Stimulated activated naive CD8-positive, alpha-beta T cell treated with anti-CD3 and anti-CD28 coated beads, Interleukin-15, Interleukin-2, amounts not matched to agents 100 ng/mL and 50 ng/mL, for 24 hours (primary cell): ENCODE data around the gene APOBEC3G.

Experiments
- H3K27ac Mint-ChIP-seq: one replicate; pipeline ENCODE4 v1.8.0; 2021; ENCODE audit warnings: mild to moderate bottlenecking, mixed read lengths
- H3K27me3 Mint-ChIP-seq: one replicate; pipeline ENCODE4 v1.8.0; 2021; ENCODE audit warnings: mixed read lengths
- H3K36me3 Mint-ChIP-seq: one replicate; pipeline ENCODE4 v1.8.0; 2021; ENCODE audit warnings: low read depth, mixed read lengths
- H3K4me1 Mint-ChIP-seq: one replicate; pipeline ENCODE4 v1.8.0; 2021; ENCODE audit warnings: low read depth, mixed read lengths
- H3K4me3 Mint-ChIP-seq: one replicate; pipeline ENCODE4 v1.8.0; 2021; ENCODE audit warnings: mild to moderate bottlenecking, mixed read lengths
- H3K9me3 Mint-ChIP-seq: one replicate; pipeline ENCODE4 v1.8.0; 2021; ENCODE audit warnings: mixed read lengths

Gene APOBEC3G

DNA sequence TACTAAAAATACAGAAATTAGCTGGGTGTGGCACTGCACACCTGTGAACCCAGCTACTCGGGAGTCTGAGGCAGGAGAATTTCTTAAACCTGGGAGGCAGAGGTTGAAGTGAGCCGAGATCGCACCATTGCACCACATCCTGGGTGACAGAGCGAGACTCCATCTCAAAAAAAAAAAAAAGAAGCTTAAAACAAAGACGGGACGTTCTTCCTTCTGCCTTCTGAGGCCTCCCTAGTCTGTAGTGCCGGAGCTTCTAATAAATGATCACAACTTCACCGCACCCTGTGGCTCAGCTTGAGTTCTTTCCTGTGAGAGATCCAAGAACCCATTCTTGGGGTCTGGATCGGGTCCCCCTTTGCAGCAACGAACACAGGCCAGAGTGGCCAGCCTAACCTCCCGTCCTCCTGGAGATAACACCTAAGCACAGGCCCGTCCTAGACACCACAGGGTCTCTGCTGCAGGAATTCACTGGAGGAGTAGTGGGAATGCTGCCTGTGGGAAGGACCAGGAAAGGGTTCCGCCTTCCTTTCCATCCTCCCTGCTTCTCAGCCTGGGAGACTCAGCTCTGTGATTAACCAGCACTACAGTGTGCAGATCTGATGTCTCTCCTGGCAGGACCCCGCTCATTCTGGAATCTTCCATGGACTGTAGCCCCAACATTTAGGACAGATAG, 17.8 kb downstream of the APOBEC3G start:
- H3K36me3 Mint-ChIP-seq = no peaks in the 10 kb centered on the region
- peaks cover 92% of the 10 kb centered on the region for H3K4me1 Mint-ChIP-seq
- no peaks in the 10 kb centered on the region for H3K27me3 Mint-ChIP-seq
- H3K4me3 Mint-ChIP-seq = no peak overlapping the region
- H3K9me3 Mint-ChIP-seq = no peaks in the 10 kb centered on the region
- peak overlapping the region; percentile 88 for H3K27ac Mint-ChIP-seq

DNA sequence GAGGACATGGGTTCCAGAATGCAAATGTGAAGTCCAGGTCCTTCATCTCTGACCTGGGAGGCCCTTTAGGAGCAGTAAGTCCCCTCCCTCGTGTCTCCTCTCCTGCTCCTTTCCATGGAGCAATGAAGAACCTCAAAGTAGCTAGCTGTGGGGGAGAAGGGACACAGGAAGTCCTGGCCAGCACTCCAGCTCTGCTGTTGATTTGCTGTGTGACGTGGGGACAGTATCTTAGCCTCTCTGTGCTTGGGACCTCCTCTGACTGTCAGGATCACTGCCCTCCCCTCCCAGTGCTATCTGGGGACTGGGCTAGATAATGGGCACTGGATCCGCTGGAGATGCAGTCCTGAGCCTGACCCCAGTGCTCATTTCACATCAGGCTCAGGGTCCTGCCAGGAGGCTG, 18.9 kb downstream of the APOBEC3G start:
- Mint-ChIP-seq H3K4me1 (peaks cover 92% of the 10 kb centered on the region), H3K27ac (peak overlapping the region; percentile 49), H3K27me3 (no peaks in the 10 kb centered on the region), H3K36me3 (no peaks in the 10 kb centered on the region), H3K9me3 (no peaks in the 10 kb centered on the region), H3K4me3 (no peak overlapping the region)

DNA sequence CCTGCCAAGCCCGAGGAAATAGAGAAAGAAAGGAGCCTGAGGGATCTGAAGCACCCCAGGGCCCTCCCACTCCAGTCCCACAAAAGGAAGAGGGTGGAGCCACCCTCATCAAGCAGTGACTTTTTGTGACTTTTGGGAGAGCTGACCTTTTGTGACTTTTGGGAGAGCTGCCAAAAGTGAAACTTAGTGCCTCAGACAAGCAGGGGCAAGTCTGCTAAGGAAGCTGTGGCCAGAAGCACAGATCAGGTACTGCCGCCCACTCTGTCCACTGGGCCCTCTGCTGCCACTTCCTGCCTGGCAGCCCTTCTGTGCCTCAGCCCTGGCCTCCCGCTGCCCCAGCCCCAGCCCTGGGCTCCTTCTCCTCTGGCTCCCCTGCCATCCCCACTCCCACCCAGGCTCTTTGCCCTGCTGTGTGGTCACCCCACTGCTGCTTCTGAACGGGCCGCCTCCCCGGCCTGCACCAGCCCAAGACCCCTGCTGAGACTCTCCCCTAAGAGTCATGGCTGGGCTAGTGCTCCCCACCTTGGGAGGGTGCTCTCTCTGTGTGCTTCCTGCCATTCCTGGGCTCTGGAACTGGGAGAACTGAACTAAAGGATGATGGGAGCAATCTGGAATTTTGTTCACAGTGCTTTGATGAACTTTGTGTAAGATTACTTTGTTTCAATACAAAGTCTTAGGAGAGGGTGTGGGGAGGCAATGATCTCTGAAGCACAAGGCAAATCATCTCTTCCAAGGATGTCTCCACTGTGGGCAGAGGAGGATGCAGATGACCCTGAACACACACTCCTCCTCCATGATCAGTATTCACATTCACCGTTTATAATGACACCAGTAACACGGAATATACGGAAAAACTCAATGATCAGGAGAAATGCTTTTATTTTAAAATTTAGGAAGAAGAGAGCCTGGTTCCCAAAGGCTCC, 20.3 kb downstream of the APOBEC3G start, which contains the start of gene APOBEC3H:
TSS of gene APOBEC3H (plus strand) at position 147 of the 923 bp plus-strand sequence. CDS start 3,035 bp downstream, outside the sequence.
- Mint-ChIP-seq H3K27me3 (no peaks in the 10 kb centered on the region), H3K27ac (peak within 1 kb of the TSS; percentile 95), H3K4me1 (peaks cover 81% of the 10 kb centered on the region), H3K9me3 (no peaks in the 10 kb centered on the region), H3K36me3 (no peaks in the 10 kb centered on the region), H3K4me3 (peak within 1 kb of the TSS; percentile 81)

DNA sequence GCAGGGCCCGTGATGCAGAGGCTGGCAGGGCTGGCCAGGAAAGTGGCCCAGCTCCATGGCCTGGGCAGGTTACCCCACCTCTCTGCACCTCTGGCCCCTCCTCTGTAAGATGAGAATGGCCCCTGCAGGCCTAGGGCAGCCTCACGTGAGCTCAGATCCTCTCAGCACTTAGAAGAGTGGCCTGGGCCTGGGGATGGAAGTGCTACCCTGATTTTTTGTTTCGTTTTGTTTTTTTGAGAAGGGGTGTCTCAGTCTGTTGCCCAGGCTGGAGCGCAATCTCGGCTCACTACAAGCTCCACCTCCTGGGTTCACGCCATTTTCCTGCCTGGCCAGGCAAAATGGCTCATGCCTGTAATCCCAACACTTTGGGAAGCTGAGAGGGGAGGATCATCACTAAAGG, 21.0 kb downstream of the APOBEC3G start:
- Mint-ChIP-seq H3K4me1 (peaks cover 74% of the 10 kb centered on the region), H3K27me3 (no peaks in the 10 kb centered on the region), H3K4me3 (peak overlapping the region; percentile 81), H3K36me3 (no peaks in the 10 kb centered on the region), H3K27ac (peak overlapping the region; percentile 95), H3K9me3 (no peaks in the 10 kb centered on the region)

DNA sequence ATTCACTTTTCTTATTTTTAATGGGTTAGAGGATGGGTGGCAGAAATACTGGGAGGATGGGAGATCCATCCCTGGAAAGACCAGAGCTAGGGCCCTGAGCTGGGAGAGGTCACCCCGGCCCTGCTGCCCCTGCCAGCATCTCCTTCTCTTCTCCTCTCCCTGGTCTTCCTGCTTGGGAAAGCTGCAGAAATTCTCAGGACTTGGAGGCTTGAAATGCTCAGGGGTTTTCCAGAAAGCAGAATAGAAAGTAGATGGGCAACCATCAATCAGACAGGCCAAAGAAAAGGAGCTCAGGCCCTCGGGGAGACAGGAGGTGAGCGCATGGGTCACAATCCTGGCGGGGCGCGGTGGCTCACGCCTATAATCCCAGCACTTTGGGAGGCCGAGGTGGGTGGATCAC, 21.5 kb downstream of the APOBEC3G start:
- Mint-ChIP-seq H3K27ac (peak overlapping the region; percentile 95), H3K4me3 (peak overlapping the region; percentile 66)

DNA sequence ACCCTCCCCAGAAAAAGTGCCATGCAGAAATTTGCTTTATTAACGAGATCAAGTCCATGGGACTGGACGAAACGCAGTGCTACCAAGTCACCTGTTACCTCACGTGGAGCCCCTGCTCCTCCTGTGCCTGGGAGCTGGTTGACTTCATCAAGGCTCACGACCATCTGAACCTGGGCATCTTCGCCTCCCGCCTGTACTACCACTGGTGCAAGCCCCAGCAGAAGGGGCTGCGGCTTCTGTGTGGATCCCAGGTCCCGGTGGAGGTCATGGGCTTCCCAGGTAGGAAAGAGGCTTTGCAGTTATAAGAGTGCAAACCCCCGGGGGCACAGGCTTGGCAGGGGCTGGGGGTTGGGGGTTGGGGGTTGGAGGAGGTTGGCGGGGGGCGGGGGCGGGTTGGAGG, 24.2 kb downstream of the APOBEC3G start:
- H3K27ac Mint-ChIP-seq = no peak overlapping the region
- H3K27me3 Mint-ChIP-seq = no peaks in the 10 kb centered on the region
- peaks cover 50% of the 10 kb centered on the region for H3K4me1 Mint-ChIP-seq
- H3K36me3 Mint-ChIP-seq = no peaks in the 10 kb centered on the region
- H3K4me3 Mint-ChIP-seq = no peak overlapping the region
- no peaks in the 10 kb centered on the region for H3K9me3 Mint-ChIP-seq

More for the DNA sequence above, 21.5 kb downstream of the APOBEC3G start:
- Mint-ChIP-seq H3K4me1 (peaks cover 72% of the 10 kb centered on the region), H3K27me3 (no peaks in the 10 kb centered on the region), H3K9me3 (no peaks in the 10 kb centered on the region), H3K36me3 (no peaks in the 10 kb centered on the region)

DNA sequence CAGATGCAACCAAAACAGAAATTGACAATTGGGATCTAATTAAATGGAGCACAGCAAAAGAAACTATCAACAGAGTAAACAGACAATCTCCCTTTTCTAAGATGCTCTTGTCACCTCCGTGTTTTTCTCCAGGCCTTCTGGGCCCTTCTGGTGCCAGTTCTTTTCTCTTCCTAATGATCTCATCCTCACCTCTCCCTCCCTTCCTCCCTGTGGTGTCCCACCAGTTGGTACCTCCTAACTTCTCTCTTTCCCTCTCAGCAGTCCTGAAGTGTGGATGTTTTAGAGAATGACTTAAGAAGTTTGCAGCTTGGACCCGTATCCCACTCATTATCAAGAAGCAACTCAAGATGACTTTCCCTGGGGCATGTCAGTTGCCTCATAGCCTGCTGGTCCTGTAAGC, 26.4 kb downstream of the APOBEC3G start:
- Mint-ChIP-seq H3K4me1 (peaks cover 35% of the 10 kb centered on the region), H3K4me3 (no peak overlapping the region), H3K36me3 (no peaks in the 10 kb centered on the region), H3K27ac (peak overlapping the region; percentile 63), H3K9me3 (no peaks in the 10 kb centered on the region), H3K27me3 (no peaks in the 10 kb centered on the region)

DNA sequence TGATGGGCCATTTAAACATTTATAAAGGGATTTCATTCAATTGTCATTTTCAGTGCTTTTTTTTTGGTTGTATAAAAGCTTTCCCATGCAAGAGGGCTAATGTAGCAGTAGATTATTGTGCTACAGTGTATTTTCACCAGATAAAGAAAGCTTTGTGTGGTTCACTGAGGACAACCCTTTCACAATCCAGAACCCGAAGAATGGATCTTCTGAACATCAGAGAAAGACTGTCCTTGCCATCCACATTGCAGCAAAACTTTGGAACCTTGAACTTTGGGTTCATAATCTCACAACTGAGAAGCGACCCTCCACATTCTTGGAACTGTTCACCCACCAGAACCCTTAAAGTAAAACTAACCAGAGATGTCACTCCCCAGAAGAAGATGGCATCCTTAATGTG, 29.3 kb downstream of the APOBEC3G start:
- Mint-ChIP-seq H3K9me3 (no peaks in the 10 kb centered on the region), H3K4me3 (no peak overlapping the region), H3K4me1 (peaks cover 16% of the 10 kb centered on the region), H3K27ac (no peak overlapping the region), H3K36me3 (no peaks in the 10 kb centered on the region), H3K27me3 (no peaks in the 10 kb centered on the region)

DNA sequence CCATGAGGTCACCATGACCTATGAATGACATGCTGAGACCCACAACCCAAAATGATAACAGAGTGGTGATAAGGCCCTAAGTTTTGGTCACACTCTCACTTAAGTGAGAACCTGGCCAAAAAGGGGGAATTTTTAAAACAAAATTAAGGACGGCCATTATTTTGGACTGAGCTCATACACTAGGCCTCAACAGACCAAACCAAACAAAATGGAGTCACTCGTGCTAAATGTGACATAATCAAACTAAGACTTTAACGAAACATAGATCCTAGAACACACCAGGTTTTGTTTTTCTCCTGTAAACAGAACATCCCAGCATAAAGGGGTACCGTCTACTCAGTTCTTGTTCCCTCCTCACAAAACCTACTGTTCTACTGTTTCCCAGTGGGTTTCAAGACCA, 31.4 kb downstream of the APOBEC3G start:
- Mint-ChIP-seq H3K36me3 (no peaks in the 10 kb centered on the region), H3K9me3 (no peaks in the 10 kb centered on the region), H3K4me3 (no peak overlapping the region), H3K27ac (no peak overlapping the region), H3K27me3 (no peaks in the 10 kb centered on the region), H3K4me1 (peaks cover 20% of the 10 kb centered on the region)

DNA sequence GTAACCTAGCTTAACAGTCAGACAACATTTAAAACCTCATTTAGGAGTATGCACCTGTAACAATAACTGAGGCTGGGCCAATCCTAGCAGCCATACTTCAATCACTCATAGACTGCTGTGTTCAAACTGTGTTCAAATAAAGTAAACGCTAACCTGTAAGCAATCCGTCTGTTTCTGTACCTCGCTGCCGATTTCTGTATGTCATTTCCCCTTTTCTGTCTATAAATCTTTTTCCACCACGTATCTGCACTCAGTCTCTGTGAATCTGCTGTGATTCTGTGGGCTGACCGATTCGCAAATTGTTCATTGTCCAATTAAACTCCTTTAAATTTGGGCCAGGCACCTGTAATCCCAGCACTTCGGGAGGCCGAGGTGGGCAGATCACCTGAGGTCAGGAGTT, 32.3 kb downstream of the APOBEC3G start:
- H3K36me3 Mint-ChIP-seq = no peaks in the 10 kb centered on the region
- H3K27me3 Mint-ChIP-seq = no peaks in the 10 kb centered on the region
- H3K27ac Mint-ChIP-seq = no peak overlapping the region
- no peaks in the 10 kb centered on the region for H3K9me3 Mint-ChIP-seq
- H3K4me1 Mint-ChIP-seq = peaks cover 29% of the 10 kb centered on the region
- H3K4me3 Mint-ChIP-seq = no peak overlapping the region

DNA sequence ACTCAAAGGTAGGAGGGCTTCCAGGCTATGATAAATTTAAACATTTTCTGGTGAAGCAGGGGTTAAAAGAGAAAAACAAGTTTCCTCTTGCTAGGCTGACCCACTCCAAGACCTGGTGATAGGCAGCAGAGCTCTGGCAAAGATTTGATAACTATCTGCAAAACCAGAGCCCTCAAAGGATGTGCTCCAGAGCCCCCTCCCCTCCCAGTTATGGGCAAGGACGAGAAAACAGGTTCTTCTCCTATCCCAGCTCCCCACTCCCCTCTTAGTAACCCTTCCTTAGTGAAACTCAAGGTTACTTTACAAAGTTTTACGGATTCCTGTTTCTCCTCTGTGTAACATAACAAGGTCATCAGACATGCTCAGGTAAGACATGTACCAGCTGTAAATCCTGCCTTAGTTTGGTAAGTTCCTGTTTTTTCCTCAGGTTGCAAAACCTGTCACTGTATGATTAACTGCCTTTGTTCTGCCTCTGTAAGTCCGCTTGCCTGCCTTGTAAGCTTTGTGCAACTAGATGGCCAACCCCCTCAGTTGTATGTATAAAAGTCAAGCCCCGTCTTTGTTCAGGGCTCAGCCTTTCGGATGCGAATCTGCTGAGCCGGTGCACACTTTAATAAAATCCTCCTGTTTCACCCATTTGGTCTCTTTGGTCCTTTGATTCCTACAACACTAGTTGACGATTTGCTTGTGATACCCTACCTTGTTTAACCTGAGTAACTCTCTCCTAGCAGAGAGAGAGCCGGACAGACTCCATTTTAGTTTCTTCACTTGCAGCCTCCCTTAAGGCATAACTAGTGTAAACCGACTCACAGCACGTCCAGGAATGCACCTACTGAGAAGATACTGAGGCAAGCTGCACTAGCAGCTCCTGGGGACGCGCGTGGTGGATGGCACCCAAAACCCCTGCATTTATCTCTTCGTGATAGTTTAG, 33.8 kb downstream of the APOBEC3G start:
- H3K27ac Mint-ChIP-seq = peak overlapping the region; percentile 21
- no peaks in the 10 kb centered on the region for H3K27me3 Mint-ChIP-seq

DNA sequence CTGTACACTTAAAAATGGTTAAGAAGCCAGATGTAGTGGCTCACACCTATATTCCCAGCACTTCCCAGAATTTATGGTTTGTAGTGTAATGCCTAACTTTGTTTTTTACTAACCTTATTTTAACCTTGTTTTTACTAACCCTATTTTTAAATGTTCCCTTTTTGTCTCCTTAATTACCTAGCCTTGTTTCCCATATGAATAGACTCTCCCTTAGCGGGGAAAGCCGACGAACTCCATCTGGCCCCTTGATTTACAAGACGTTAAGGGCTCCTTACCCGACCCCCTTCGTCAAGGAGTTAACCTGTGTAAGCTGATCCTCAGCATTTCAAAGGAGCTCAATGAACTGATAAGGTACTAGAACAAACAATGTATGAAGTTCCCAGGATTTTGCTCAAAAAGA, 37.0 kb downstream of the APOBEC3G start:
- Mint-ChIP-seq H3K36me3 (no peaks in the 10 kb centered on the region), H3K9me3 (no peaks in the 10 kb centered on the region), H3K27ac (peak overlapping the region; percentile 77), H3K4me1 (peaks cover 66% of the 10 kb centered on the region), H3K27me3 (no peaks in the 10 kb centered on the region), H3K4me3 (peak overlapping the region; percentile 24)

More for the DNA sequence above, 33.8 kb downstream of the APOBEC3G start:
- no peaks in the 10 kb centered on the region for H3K36me3 Mint-ChIP-seq
- H3K4me1 Mint-ChIP-seq = peaks cover 44% of the 10 kb centered on the region
- no peak overlapping the region for H3K4me3 Mint-ChIP-seq
- no peaks in the 10 kb centered on the region for H3K9me3 Mint-ChIP-seq

DNA sequence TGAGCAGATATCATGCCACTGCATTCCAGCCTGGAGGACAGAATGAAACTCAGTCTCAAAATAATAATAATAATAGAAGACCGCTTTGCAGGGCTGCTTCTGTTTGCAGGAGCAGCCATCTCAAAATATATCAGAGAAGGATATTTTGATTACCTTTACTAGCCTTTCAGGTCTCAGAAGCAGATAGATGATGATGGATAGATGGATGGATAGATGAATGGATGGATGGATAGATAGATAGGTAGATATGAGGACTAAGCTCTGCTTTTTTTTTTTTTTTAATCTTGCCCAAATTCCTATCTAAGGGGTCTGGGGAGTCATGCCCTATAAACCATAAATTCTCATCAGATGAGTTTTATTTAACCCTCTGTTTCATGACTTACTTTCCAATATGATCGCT, 38.5 kb downstream of the APOBEC3G start:
- H3K9me3 Mint-ChIP-seq = no peaks in the 10 kb centered on the region
- no peaks in the 10 kb centered on the region for H3K27me3 Mint-ChIP-seq
- H3K36me3 Mint-ChIP-seq = no peaks in the 10 kb centered on the region
- peak overlapping the region; percentile 94 for H3K27ac Mint-ChIP-seq
- H3K4me3 Mint-ChIP-seq = peak overlapping the region; percentile 64
- H3K4me1 Mint-ChIP-seq = peaks cover 66% of the 10 kb centered on the region

DNA sequence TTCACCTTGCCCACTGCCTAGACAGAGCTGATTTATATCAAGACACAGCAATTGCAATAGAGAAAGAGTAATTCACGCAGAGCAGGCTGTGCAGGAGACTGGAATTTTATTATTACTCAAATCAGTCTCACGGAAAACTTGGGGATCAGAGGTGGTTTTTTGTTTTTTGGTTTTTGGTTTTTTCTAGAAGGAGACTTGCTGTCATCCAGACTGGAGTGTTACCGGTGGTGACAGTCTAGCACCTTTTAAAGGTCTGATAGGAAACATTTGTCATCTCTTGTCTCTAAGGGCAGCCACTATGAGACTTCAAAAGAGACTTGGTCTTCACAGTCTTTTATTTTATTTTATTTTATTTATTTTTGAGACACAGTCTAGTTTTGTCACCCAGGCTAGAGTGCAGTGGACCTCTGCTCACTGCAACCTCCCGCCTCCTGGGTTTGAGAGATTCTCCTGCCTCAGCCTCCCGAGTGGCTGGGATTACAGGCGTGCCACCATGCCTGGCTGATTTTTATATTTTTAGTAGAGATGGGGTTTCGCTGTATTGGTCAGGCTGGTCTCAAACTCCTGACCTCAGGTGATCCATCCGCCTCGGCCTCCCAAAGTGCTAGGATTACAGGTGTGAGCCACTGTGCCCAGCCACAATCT, 39.0 kb downstream of the APOBEC3G start:
- no peaks in the 10 kb centered on the region for H3K9me3 Mint-ChIP-seq
- H3K4me1 Mint-ChIP-seq = peaks cover 62% of the 10 kb centered on the region
- no peaks in the 10 kb centered on the region for H3K27me3 Mint-ChIP-seq
- peak overlapping the region; percentile 69 for H3K4me3 Mint-ChIP-seq
- H3K27ac Mint-ChIP-seq = peak overlapping the region; percentile 94
- H3K36me3 Mint-ChIP-seq = no peaks in the 10 kb centered on the region
